Measurements from ENCODE around the gene TMPO.
"Not testable (repeated sequence)": the region's sequence is repeated elsewhere in the genome, so short reads cannot be mapped to it uniquely, and the experiment has no call there.

TMPO gene

GRCh38 chr12:98513379-98514322, 1.7 kb upstream of the TMPO start:
- DNase-seq, result no peak

DNA sequence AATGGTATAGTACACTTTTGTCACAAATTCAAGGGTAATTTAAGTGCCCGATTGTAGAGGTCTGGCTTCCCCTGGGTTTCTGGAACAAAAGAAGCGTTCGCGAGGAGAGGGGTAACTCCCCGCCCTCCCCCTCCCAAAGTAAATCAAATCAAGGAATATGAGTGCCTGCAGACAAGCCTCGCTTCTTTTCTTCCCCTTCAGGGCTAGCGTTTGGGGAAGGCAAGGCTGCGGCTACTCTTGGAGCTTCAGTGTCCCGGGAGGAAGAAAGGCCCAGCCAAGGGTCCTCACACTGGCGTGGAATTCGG, 456 bp upstream of the TMPO start:
- DNase-seq, result no peak

DNA sequence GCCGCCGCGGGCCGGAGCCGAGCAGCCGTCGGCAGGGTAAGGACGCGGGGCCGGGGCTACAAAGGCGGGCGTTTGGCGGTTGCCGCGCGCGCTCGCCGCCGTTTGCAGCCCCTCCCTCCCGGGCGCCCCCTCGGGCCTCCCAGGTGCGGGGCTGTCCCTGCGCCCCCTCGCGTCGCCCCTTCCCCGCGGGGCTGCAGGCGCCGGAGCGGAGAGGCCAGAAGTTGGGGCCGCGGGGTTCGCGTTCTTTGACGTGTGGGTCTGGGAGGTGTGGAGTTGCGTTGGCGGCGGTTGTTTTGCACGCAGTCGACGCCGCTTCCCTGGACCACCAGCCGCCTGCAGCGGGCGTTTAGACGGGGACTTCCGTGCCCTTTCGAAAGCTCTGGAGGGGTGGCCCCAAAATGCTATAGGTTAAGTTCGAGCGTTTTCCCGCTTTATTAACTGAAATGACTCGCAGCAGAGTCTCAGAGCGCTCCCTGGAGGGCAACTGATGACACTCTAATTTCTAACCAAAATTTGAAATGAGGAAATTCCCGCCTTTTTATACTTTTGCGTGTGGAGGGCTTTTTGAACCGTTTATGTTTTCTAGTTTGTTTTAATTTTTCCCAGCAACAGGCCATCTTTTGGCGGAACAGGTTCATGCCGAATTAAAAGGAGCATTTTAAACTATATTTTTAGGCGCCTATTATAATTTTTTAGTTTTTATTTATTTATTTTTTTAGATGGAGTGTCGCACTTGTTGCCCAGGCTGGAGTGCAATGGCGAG, 902 bp downstream of the TMPO start:
- DNase-seq, result peak; percentile 91

DNA sequence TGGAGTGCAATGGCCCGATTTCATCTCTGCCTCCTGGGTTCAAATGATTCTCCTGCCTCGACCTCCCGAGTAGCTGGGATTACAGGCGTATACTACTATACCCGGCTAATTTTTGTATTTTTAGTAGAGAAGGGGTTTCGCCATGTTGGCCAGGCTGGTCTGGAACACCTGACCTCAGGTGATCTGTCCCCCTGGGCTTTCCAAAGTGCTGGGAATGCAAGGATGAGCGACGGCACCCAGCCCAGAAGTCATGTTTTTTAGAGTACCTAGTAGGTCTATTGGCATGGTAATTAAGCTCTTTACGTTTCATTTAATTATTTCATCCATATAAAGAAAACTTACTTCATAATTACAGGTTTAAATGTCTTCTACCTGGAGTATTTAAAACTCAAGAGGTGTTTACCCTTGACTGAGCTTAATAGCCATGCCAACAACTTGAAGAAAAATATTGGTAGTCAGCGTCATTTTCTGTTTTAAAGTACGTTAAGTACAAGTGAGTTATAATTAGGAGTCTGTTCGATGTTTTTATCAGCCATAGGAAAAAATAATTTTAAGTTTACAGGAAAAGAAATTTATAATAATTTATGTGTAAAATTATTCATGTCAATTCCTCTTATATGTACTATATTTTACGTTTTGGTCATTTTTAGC, 4.0 kb downstream of the TMPO start:
- DNase-seq, result no peak

GRCh38 chr12:98530068-98530467, 14.7 kb downstream of the TMPO start:
- DNase-seq, result no peak

GRCh38 chr12:98532687-98533304, 17.4 kb downstream of the TMPO start:
- no peak for DNase-seq

GRCh38 chr12:98533723-98534251, 18.4 kb downstream of the TMPO start:
- no peak for DNase-seq

DNA sequence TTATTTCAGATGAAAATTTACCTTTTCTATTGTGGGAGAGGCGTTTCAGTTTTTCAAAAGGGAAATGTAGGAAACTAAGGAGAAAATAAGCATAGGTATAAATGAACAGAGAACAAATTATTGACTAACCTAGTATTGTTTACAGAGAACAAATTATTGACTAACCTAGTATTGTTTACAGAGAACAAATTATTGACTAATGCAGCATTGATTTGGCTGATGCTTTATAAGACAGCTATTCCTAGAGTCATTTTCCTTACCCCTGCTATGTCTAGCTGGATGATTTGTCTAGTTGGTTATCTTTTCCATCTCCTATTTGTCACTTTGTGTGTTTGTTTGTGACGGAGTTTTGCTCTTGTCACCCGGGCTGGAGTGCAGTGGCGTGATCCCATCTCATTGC, 22.6 kb downstream of the TMPO start:
- no peak for DNase-seq

- no peak for DNase-seq
These were observed 28.3 kb downstream of the TMPO start for GRCh38 chr12:98543701-98544100.

- DNase-seq, result no peak
These were observed 29.4 kb downstream of the TMPO start for GRCh38 chr12:98544751-98545150.

GRCh38 chr12:98549371-98550110, 34.2 kb downstream of the TMPO start:
- no peak for DNase-seq

- no peak for DNase-seq
These were observed 36.4 kb downstream of the TMPO start for GRCh38 chr12:98551787-98552186.

GRCh38 chr12:98558097-98558496, 42.7 kb downstream of the TMPO start:
- DNase-seq, result not testable (repeated sequence)

DNA sequence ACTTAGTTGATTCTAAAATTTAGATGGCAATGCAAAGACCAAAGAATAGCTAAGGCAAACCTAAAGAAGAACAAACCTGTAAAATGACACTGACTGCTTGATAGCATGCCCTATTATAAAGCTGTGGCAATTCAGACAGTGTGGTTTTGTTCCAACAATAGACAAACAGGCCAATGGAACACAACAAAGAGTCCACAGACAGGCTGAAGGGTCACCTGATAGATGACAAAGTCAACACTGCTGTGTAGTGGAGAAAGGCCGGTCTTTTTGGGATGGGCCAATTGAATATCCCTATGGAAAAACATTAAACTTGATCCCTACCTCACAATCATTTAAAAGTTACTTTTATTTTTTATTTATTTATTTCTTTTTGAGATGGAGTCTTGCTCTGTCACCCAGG, 44.3 kb downstream of the TMPO start:
- DNase-seq, result no peak

- no peak for DNase-seq
These were observed 46.5 kb downstream of the TMPO start for GRCh38 chr12:98561846-98562245.

DNA sequence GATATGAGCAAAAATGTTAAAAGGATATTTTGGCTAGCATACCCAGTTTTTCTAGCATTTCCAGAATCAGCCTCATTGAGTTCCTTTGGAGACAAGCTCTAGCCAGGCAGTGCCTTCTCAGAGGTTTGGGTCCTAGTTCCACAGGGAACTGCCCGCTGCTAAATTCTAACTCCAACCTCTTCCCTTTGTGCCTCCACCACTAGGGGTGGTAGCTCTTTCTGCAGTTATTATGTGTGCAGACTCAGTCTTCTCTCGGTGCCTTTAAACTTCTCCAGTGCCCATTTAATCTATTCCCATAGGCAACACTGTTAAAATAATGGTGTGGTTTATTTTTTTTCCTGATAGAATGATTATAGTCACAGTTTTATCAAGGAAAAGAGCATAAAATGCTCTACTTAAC, 56.6 kb downstream of the TMPO start:
- DNase-seq, result no peak

DNA sequence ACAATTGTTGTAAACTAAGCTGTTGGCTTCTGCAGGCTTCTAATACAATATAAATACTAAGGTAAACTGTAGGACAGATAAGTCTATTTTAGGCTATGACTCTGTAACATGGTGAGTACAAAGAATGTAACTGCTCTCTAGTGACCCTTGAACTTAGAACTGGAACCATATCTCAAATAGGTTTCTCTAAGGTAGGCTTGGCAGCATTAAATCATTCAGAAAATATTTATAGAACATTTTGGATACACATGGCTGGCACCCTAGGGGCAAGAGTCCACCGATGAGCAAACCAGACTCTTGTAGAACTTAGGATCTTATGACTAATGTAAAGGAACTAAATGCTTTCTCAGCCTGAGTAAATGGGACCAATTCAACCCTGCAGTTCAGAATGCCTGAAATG, 58.7 kb downstream of the TMPO start:
- no peak for DNase-seq

DNA sequence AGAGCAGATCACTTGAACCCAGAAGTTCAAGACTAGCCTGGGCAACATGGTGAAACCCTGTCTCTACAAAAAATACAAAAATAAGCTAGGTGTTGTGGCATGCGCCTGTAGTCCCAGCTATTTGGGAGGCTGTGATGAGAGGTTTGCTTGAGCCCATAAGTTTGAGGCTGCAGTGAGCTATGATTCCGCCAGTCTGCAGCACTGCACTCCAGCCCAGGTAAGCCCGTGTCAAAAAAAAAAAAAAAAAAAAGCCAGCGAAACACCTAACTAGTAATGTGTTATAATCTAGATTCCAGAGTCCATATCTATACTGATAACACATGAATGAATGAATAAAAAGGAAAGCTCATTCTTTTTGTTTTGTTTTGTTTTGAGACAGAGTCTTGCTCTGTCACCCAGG, 59.6 kb downstream of the TMPO start:
- no peak for DNase-seq

DNA sequence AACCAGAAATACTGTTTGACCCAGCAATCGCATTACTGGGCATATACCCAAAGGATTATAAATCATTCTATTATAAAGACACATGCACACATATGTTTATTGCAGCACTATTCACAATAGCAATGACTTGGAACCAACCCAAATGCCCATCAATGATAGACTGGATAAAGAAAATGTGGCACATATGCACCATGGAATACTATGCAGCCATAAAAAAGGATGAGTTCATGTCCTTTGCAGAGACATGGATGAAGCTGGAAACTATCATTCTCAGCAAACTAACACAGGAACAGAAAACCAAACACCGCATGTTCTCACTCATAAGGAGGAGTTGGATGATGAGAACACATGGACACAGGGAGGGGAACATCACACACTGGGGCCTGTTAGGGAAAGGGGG, 61.4 kb downstream of the TMPO start:
- DNase-seq, result not testable (repeated sequence)

DNA sequence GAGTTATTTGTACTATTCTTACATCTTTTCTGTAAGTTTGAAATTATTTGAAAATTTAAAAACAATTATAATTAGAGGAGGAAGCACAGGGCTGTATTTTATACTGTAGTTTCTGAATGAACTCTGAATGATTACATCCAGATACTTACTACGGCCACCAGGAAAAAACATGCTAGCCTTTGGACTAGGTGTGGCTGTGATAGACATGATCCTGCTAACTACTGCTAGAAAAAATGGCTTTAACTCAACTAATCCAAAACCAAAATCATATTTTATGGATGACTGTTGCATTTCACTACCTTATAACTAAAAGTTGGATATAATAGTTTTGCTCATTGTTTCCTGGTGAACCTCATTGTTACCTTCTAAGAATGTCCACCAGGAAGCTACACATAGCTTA, 63.0 kb downstream of the TMPO start:
- DNase-seq, result no peak

DNA sequence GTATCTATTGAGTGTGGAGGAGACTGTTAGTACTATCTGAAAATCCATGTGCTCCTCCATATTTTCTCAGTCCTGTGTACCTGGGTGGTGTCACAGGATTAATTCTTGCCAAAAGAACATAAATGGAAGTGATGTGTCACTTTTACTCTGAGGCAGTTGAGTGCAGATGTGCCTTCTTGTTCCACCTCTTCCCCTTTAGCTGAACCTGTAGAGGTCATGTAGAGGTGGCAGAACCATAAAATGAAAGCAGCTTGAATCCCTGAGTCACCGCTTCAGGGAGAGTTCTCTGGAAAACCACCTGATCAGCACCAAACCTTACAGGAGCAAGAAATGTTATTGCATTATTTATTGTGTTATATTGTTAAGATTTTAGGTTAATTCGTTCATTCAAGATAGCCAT, 63.4 kb downstream of the TMPO start:
- DNase-seq, result no peak

GRCh38 chr12:98579347-98579746, 64.0 kb downstream of the TMPO start:
- DNase-seq, result no peak
